ENCODE measurements around the gene CHSY3.
A peak's percentile ranks its signal among the peaks of the same experiment; 100 is the strongest.

The CHSY3 gene

DNA sequence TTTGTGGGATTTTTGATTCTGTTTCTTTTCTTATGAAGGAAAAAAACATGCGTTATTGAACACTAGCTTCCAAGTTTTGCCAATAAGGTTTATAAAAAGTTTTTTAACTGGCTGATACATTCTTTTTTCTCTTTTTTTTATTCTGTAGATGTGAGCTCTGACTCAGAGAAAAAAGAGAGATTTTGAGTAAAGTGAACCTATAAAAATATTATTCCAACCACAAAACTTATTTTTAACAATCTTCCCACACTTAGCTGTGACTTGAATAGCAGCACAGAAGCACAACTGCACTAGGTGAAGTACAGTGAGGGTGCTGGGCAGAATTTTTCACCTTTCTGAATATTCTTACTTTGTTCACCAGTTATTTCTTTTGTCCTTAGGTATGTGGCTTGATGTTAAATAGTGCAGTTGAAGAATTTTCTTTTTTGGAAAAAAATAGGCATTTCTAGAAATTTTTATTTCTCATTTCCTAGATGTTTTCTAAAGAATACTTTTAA lies 41.6 kb downstream of the CHSY3 start:
- DNase-seq (ENCODE audit: low read depth) = peak; percentile 13

DNA sequence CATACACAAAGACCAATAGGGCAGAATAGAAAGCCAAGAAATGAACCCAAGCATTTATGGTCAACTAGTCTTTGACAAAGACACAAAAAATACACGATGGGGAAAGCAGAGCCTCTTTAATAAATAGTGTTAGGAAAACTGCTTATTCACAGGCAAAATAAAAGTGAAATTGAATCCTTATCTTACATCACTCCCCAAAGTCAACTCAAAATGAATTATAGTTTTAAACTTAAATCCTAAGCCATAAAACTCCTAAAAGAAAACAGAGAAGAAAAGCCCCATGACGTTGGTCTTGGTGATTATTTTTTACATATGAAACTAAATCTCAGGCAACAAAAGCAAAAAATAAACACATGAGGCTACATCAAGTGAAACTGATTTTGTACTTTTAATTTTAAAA lies 46.8 kb downstream of the CHSY3 start:
- no peak for DNase-seq (ENCODE audit: low read depth)

DNA sequence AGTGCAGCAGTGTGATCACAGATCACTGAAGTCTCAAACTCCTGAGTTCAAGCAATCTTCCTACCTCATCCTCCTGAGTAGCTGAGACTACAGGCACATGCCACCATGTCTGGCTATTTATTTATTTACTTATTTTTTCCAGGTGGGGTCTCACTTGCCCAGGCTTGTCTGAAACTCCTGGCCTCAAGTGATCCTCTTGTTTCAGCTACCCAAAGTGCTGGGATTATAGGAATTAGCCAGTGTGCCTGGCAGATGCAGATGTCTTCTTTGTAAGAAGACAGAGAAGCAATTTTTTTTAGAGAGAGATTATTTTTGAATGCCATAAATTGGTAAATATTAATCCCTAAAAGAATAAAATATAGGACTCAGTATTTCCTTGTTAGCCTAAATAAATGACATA lies 54.3 kb downstream of the CHSY3 start:
- no peak for DNase-seq (ENCODE audit: low read depth)

DNA sequence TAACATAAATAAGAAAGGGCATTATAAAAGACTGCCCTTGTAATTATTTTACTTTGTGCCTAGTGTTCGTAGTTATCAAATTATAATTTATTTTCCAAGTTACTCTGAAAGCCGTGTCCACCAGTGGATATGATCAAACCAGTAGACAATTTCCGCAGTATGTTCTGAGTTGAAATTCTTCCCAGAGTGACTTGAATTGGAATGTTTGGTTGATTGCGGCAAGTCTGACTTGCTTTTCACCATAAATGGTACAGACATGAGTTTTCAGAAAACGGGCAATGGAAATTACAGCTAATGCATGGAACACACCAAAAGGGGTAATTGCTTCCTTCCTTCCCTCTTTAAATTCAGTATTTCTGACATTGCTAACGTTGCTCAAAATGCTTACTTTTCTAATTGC lies 56.6 kb downstream of the CHSY3 start:
- DNase-seq (ENCODE audit: low read depth) = no peak

DNA sequence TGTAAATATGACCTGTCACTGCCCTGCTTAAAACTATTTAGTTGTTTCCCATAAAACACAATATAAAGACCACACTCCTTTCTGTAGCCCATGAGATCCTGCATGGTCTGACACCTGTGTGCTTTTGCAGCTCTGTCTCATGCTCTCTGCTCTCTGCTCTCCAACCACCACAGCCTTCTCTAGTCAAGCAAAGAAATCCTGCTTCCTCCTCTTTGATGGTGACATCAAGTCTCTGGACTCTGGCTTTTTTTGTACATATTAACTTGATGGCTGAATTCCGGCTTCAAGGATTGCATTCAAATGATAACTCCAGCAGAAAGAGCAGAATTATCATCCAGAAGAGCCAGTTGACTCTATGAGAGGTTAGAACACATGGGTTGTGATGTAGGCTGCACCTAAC lies 58.2 kb downstream of the CHSY3 start:
- no peak for DNase-seq (ENCODE audit: low read depth)

DNA sequence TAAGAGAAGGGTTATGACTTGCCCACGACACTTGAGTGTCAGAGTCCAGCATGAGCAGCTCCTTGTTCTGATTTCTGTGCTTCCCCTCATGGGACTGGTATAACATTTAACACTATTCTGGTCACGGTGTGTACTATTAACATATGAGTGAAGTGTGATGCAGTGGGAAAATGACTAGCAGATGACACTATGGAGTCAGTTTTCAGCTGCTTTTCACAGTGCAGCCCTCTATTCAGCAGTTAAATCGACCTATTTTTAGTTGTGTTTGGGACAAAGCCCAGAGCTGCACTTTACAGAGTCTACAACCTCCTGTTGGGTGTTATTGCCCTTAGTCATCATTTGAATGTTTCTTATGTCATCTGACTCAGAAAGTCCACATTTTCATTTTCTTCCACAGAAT lies 59.1 kb downstream of the CHSY3 start:
- peak; percentile 95 for DNase-seq (ENCODE audit: low read depth)

DNA sequence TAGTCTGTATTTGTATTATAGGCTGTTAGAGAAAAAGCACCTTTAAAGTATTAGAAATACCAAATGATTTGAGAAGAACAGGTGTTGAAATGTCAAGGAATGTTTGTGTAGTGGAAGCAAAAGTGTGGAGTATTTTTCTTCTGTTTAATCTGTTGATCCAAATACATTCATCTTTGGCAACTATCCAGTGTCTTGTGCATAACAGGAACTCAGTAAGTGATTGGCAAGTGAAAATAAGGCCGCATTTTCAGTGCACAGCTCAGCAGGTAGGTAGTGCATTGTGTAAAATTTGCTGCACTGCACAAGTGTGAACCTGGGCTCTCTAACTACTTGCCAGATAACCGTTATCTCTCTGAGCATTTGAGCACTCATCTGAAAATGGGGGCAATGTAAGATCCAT lies 61.8 kb downstream of the CHSY3 start:
- no peak for DNase-seq (ENCODE audit: low read depth)

DNA sequence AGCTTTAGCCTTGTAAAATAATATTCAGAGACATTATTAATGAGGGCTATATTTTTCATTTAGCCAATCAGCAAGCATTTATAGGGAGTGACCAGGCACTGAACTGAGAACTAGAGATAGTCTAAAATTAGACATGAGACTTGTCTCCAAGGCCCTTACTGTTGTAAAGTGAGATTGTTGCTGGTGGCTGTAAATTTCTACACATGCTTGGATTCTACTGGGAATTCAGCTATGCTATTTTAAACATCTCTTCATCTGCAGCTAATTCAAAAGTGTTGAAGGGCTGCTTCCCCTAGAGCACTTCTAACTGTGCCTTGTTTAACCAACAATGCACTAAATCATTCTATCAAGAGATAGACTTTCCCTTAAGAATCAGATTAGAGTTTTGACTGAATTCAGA lies 67.4 kb downstream of the CHSY3 start:
- DNase-seq (ENCODE audit: low read depth) = peak; percentile 57

DNA sequence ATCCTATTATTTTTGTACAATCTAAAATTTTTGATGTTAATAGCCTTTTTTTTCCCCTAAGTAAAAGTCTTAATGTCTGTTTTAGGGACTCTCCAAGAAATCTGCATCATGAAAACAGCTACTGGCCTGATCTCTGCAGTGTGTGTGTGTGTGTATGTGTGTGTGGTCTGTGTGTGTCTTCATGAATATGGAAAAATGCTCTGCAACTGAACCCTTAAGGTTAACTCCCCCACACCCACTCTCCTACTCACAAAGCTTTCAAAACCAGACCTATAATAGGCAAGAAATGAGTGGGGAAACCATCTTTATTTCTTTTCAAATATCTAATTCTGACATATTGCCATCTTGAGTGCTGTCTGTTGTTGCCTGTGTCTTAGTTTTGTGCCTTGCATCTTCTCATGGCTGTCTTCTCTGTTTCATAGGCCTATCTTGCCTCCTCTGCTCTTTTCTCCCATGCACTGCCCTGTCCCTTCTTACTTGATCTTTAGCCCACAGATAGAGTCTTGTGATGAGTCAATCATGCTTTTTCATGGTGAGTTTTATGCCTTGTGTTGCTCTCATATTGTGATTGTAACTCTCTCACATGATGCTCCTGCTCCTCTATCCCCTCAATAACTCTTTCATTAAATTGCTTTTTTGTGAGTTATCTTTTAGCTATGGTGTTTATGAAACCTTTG lies 68.3 kb downstream of the CHSY3 start:
- peak; percentile 30 for DNase-seq (ENCODE audit: low read depth)

DNA sequence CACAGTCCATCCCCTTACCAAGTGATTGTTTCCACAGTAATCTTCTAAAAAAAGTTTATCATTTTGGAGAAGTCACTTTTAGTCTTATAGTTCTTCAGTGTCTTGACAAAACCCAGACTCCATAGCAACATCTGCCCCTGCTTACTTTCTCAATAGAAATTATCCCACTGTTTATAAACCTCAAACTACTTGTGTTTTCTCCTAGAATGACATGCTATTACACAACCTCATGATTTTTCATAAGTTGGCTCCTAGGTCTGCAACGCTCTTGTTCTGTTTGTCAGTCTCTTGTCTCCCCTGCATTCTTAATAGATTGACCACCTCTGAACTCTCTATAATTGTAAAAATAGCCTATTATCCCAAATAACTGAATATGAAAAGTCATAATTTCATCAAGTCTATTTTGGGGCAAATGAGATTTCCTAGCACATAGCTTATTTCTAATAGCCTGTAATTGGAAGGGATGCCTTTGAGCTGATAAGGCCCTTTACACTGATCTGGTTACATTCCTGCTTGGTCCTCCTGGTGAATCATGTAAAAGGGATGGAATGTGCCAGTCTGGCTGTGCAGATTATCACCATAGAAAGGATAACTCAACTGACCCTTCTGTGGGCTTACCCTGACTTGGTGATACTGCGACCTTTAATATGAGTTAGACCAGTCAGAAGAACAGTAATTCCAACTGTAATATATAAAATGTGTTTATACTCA lies 69.6 kb downstream of the CHSY3 start:
- DNase-seq (ENCODE audit: low read depth) = peak; percentile 81

DNA sequence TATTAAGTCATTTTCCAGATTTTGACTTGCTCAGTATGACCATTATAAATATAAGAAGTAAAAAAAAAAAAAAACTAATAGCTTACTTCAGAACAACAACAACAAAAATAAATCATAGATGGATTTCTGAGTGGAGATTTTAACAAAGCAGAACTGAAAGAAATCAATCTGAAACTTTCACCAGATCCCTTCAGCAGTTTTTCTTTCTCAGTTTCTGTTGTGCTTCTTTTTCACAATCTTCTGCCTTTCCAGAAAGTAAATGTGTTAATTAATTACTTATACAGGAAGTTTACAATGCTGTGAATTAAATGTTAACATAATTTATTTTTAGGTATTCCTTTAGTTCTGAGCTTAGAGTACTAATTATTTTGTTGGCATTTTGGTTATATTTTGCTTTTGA lies 73.5 kb downstream of the CHSY3 start:
- DNase-seq (ENCODE audit: low read depth) = no peak

DNA sequence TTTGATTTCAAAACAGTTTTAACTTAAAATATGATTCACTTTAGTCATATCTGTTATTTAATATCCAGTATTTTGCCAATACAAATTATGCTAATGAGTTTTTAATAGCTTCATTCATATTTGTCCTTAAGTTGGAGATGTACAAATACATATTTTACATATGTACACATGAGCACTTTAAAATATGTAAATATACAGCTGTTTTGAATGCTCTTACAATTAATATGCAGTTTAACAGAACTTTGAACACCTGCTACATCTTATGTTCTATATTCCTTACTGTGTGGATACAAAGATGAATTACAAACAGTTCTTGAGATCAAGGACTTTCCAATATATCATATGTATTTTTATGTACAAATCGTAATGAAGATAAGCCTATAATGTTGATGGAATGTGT lies 74.0 kb downstream of the CHSY3 start:
- no peak for DNase-seq (ENCODE audit: low read depth)

DNA sequence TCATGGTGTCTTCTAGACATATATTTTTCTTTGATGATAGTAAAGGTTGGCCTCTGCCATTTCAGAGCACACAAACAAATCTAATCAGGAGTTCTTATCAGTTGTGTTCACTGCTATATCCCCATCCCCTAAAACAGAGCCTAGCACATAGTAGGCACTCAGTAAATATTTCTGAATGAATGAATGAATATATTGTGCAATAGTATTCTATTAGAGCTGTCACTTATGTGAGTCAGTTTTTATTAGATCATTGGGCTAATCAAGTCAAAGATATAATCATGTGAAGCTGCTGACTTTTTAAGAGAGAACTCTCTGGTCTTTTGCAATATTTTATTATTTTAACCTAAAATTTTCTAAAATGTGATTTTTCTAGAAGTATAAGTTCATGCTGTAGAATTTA lies 84.2 kb downstream of the CHSY3 start:
- no peak for DNase-seq (ENCODE audit: low read depth)

DNA sequence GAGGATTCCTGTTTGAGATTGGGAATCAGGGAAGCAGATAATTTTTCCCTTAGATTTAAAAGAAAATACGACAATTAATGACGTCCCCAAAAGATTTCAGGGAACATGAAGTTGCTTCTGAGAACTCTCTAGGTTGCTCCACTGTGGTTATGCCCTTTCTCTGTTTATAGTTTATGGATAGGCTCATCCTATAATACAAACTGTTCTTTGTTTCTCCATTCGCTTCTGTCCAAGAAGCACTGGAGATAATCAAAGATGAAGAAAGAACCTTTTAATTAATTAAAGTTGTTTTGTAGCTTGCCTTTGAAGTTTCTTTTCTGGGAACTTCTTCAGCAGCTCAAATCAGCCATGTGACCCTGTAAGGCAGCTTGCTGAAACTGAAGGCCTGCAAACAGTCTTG lies 87.5 kb downstream of the CHSY3 start:
- no peak for DNase-seq (ENCODE audit: low read depth)

DNA sequence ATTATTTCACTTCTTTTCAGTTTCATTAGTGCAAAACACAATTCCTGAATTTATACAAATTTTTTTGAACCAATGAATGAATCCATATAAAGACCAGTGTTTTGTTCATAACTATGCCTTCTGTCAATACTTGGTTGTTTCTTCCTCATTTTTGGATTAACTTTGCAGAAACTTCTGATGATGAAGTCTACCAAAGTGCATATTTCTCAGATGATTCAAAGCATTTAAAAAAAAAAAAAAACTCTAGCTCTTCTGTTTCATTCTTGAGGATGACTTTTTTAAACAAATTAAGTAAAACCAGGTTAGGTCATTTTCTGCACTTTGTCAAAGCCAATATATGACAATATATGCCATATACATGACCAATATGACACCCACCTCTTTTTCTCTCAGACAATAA lies 92.6 kb downstream of the CHSY3 start:
- peak; percentile 73 for DNase-seq (ENCODE audit: low read depth)

DNA sequence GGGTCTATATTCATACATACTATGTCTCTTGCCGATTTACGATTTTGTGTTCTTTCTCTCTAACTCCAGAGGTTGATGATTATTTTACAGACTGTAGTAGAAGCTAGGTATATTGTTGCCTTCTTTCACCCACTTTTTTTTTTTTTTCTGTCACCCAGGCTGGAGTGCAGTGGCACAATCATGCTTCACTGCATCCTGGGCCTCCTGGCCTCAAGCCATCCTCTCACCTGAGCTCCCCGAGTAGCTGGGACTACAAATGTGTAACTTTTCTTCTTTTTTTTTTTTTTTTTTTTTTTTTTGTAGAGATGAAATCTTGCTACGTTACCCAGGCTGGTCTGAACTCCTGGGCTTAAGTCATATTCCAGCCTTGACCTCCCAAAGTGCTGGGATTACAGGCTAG lies 96.2 kb downstream of the CHSY3 start:
- DNase-seq (ENCODE audit: low read depth) = no peak

DNA sequence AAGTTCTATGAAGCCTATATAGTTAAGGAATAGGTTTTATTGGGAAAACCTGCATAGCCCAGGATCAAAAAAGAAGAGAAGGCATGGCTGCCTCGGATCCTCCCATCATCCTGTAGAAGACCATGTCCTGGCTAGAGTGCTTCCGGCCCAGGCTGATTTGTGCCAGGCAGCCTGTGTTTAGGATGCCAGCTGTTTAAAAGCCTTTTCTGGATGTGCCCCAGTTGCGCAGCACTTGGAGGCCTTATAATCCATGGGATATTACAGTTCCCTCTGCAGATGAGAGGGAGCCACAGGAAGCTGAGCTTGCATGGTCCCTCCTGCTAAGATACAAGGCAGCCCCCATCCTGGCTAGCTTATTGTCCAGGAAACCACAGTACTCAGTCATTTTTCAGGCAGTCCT lies 97.9 kb downstream of the CHSY3 start:
- DNase-seq (ENCODE audit: low read depth) = no peak

DNA sequence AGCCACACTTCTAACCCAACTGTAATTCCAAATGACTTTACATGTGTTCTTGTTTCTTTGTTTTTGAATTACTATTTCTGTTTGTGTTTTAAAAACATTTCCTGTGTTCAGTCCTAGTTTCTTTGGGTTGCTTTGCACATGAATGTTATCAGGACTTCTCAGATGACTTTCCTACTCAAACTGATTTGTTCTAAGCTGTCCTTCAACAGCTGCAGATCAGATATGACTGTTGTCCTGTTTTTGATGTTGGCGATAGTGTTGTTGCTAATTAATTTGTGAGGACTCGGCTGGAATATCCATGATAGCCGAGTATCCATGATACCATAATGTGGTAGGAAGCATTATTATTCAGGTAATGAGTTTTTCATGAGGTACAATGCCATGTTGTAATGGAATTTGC lies 98.6 kb downstream of the CHSY3 start:
- DNase-seq (ENCODE audit: low read depth) = no peak

DNA sequence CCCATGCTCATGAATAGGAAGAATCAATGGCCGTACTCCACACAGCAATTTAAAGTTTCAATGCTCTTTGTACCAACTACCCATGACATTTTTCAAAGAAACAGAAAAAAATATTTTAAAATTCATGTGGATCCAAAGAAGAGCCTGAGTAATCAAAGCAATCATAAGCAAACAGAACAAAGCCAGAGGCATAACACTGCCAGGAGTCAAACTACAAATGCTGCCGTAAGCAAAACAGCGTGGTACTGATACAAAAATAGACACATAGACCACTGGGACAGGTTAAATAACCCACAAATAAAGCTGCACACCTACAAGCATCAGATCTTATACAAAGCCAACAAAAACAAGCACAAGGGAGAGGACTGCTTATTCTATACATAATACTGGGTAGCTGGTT lies 107.7 kb downstream of the CHSY3 start:
- no peak for DNase-seq (ENCODE audit: low read depth)

DNA sequence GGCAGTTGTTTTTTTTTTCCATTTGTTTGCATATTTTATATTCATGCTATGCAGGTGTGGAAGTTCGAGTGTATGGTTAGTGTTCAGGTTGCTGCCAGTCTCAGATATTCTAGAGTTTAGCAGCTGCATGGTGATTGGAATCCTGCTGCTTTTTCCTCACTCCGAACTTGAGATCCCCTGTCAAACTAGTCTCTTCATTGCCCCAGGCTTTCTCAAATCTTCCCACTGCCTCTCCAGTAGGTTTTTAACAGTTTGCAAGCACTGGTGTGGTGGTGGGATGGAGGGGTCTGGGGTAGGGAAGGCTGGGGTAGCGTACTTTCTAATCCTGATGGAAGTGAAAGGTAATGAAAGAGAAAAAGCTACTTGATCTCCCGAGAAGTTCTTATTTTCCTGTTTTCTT lies 112.9 kb downstream of the CHSY3 start:
- no peak for DNase-seq (ENCODE audit: low read depth)

DNA sequence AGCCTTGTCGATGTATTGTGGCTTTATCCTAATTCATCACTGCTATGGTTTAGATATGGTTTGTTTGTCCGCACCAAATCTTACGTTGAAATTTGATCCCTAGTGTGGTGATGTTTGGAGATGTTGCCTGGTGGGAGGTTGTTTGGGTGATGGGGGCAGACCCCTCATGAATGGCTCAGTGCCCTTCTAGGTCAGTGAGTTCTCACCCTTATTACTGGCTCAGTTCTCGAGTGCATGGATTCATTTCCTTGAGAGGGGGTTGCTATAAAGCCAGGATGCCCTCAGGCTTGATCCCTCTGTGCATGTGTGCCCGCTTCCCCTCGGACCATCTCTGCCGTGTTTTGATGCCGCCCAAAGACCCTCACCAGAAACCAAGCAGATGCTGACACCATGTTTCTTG lies 114.4 kb downstream of the CHSY3 start:
- DNase-seq (ENCODE audit: low read depth) = no peak

DNA sequence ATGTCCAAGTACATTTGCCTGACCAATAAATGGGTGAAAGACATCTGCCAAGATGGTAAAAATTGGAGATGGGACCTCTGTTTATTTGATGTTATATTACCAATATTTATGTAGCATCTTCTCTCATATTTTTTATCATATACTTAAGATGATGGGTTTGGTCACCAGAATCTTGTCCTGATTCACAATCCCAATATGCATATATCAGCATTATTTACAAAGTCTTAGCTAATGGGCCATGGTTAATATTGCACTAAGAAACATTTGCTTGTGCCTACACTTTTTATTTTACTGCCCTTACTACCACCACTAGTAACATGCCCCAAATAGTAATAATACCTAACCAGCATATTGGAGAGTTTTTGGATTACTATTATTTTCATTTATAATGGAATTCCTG lies 116.7 kb downstream of the CHSY3 start:
- DNase-seq (ENCODE audit: low read depth) = no peak

DNA sequence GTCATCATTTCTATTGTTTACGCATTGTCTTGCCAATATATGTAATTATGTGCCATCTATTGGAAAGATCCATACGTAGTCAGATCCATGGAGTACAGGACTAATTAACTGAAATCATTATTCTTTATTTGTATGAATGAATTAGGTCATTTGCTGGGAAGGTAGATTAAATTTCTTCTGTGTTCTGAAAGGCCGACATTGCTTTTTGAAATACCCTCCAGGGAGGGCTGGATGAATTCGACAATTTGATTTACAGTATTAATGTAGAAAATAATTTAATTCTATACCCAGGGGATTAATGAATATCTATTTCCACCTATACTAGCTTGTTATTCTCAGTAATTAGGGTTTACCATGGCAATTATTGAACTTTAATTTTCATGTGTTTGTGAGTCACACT lies 117.6 kb downstream of the CHSY3 start:
- no peak for DNase-seq (ENCODE audit: low read depth)

DNA sequence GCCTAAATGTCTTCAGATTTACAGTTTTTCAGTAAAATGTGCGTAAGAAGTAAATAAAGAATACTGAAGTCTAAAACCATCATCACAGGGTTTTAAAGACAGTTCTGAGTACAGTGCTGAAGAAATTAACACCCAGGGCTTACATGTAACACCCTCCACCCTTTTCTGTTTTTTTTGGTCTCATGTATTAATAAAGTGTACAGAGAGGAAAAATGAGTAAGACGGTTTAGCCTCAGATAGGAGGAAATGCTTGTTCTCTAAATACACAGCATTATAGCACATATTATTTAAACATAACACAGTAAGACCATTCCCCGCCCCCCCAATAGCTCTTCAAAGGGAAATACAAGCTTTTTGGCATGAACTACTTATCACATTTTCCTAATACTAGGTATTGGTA lies 119.3 kb downstream of the CHSY3 start:
- no peak for DNase-seq (ENCODE audit: low read depth)

Measured in EH (cell line).